Nephron progenitor cell (in vitro differentiated cells): ENCODE measurements around the gene PRPH2.

Source experiments
- DNase-seq: peaks from one replicate; pipeline ENCODE4 v3.0.0; 2021
- H3K27ac Mint-ChIP-seq: 2 replicates; pipeline ENCODE4 v1.8.0; 2021; ENCODE audit warnings: mild to moderate bottlenecking, moderate library complexity, mixed read lengths
- H3K27me3 Mint-ChIP-seq: 2 replicates; pipeline ENCODE4 v1.8.0; 2021; ENCODE audit warnings: mild to moderate bottlenecking, low read depth, mixed read lengths; ENCODE audit not compliant: poor library complexity
- H3K36me3 Mint-ChIP-seq: 2 replicates; pipeline ENCODE4 v1.8.0; 2021; ENCODE audit warnings: low read depth, mixed read lengths
- H3K4me1 Mint-ChIP-seq: 2 replicates; pipeline ENCODE4 v1.8.0; 2021; ENCODE audit warnings: mixed read lengths
- H3K4me3 Mint-ChIP-seq: 2 replicates; pipeline ENCODE4 v1.8.0; 2021; ENCODE audit warnings: mild to moderate bottlenecking, moderate library complexity, mixed read lengths
- H3K9me3 Mint-ChIP-seq: 2 replicates; pipeline ENCODE4 v1.8.0; 2021; ENCODE audit warnings: mild to moderate bottlenecking, moderate library complexity, mixed read lengths
- CTCF ChIP-seq: fragments of 200-600 bp; sonication (generic); IDR thresholded peaks from 2 replicates; pipeline ENCODE4 v1.5.0; 2021; ENCODE audit warnings: antibody characterized with exemption

Gene PRPH2

GRCh38 chr6:42652024-42652746, 70.2 kb downstream of the PRPH2 start:
- Mint-ChIP-seq H3K27me3 (no peaks in the 10 kb centered on the region), H3K4me3 (no peak overlapping the region)

More at GRCh38 chr6:42652024-42652746, 70.2 kb downstream of the PRPH2 start:
- DNase-seq = no peak
- Mint-ChIP-seq H3K4me1 (no peaks in the 10 kb centered on the region), H3K27ac (no peak overlapping the region), H3K36me3 (peaks cover 50% of the 10 kb centered on the region), H3K9me3 (no peaks in the 10 kb centered on the region)
- TF ChIP-seq CTCF = no peak
